SK-N-SH treated with all-trans-retinoic acid at 6 μM for 48 hours (cell line): Measurements from ENCODE around the gene SARDH.

ENCODE experiments used
- ATAC-seq: fragments of 200-7000 bp; cut with Tn5 transposase; 3 replicates; pipeline ENCODE4 v1.9.1; 2020; ENCODE audit warnings: mild to moderate bottlenecking, moderate library complexity
- ARNTL ChIP-seq: fragments of 450-650 bp; formaldehyde crosslinking; IDR thresholded peaks from 2 replicates; pipeline ENCODE4 v1.5.0; 2020; ENCODE audit warnings: low read depth, mild to moderate bottlenecking, moderate library complexity, borderline replicate concordance
- BACH2 ChIP-seq: fragments of 250-450 bp; sonication (Bioruptor Pico); IDR thresholded peaks from 2 replicates; pipeline ENCODE4 v1.9.0; 2021; ENCODE audit warnings: mild to moderate bottlenecking, borderline replicate concordance
- CSRNP3 ChIP-seq: fragments of 250-450 bp; sonication (Bioruptor Pico); IDR thresholded peaks from 2 replicates; pipeline ENCODE4 v1.5.1; 2021; ENCODE audit warnings: mild to moderate bottlenecking, moderate library complexity
- ESRRG ChIP-seq: fragments of 250-450 bp; sonication (Bioruptor Pico); IDR thresholded peaks from 2 replicates; pipeline ENCODE4 v1.6.1; 2021; ENCODE audit warnings: mild to moderate bottlenecking
- GLIS3 ChIP-seq: fragments of 250-450 bp; sonication (Bioruptor Pico); IDR thresholded peaks from 2 replicates; pipeline ENCODE4 v1.5.0; 2020; ENCODE audit warnings: mild to moderate bottlenecking, moderate library complexity
- ISL1 ChIP-seq: fragments of 250-450 bp; sonication (Bioruptor Pico); IDR thresholded peaks from 2 replicates; pipeline ENCODE4 v2.1.2; 2022; ENCODE audit warnings: mild to moderate bottlenecking, moderate library complexity
- OSR1 ChIP-seq: fragments of 250-450 bp; sonication (Bioruptor Pico); IDR thresholded peaks from 2 replicates; pipeline ENCODE4 v1.8.0; 2022; ENCODE audit warnings: moderate library complexity, mild to moderate bottlenecking, inconsistent platforms
- POU6F1 ChIP-seq: fragments of 250-450 bp; sonication (Bioruptor Pico); IDR thresholded peaks from 2 replicates; pipeline ENCODE4 v1.8.0; 2021; ENCODE audit warnings: low read depth, mild to moderate bottlenecking, moderate library complexity, borderline replicate concordance
- PPARA ChIP-seq: fragments of 250-450 bp; sonication (Bioruptor Pico); IDR thresholded peaks from 2 replicates; pipeline ENCODE4 v1.5.0; 2020; ENCODE audit warnings: mild to moderate bottlenecking, borderline replicate concordance
- RARB ChIP-seq: fragments of 250-450 bp; sonication (Bioruptor Pico); IDR thresholded peaks from 2 replicates; pipeline ENCODE4 v1.8.0; 2021; ENCODE audit warnings: mild to moderate bottlenecking, moderate library complexity
- SNAI2 ChIP-seq: fragments of 250-450 bp; sonication (Bioruptor Pico); IDR thresholded peaks from 2 replicates; pipeline ENCODE4 v1.5.0; 2020; ENCODE audit warnings: mild to moderate bottlenecking, moderate library complexity
- TCF4 ChIP-seq: fragments of 250-450 bp; sonication (Bioruptor Pico); IDR thresholded peaks from 2 replicates; pipeline ENCODE4 v1.8.0; 2021; ENCODE audit warnings: mild to moderate bottlenecking, moderate library complexity, borderline replicate concordance
- TOX ChIP-seq: fragments of 250-450 bp; sonication (Bioruptor Pico); IDR thresholded peaks from 2 replicates; pipeline ENCODE4 v1.8.0; 2021; ENCODE audit warnings: mild to moderate bottlenecking, moderate library complexity, borderline replicate concordance
- TSHZ2 ChIP-seq: fragments of 250-450 bp; sonication (Bioruptor Pico); IDR thresholded peaks from 2 replicates; pipeline ENCODE4 v1.5.0; 2020; ENCODE audit warnings: mild to moderate bottlenecking, moderate library complexity
- ZC3H10 ChIP-seq: fragments of 250-450 bp; sonication (Bioruptor Pico); IDR thresholded peaks from 2 replicates; pipeline ENCODE4 v1.5.1; 2021; ENCODE audit warnings: mild to moderate bottlenecking, moderate library complexity
- ZNF565 ChIP-seq: fragments of 450-650 bp; formaldehyde crosslinking; conservative IDR thresholded peaks from 2 replicates; pipeline ENCODE4 v1.5.0; 2020; ENCODE audit warnings: low read depth, mild to moderate bottlenecking, moderate library complexity
- ZNF70 ChIP-seq: fragments of 450-650 bp; formaldehyde crosslinking; IDR thresholded peaks from 2 replicates; pipeline ENCODE4 v1.5.0; 2020; ENCODE audit warnings: mild to moderate bottlenecking, moderate library complexity
- ZNF8 ChIP-seq: fragments of 450-650 bp; formaldehyde crosslinking; IDR thresholded peaks from 2 replicates; pipeline ENCODE4 v1.5.0; 2020; ENCODE audit warnings: mild to moderate bottlenecking, moderate library complexity
- TF ChIP-seq, protein P1 (sequence below): fragments of 250-450 bp; sonication (Bioruptor Pico); IDR thresholded peaks from 2 replicates; pipeline ENCODE4 v1.5.1; 2020; ENCODE audit warnings: low read depth, mild to moderate bottlenecking, moderate library complexity

The SARDH gene

GRCh38 chr9:133725886-133726285 is 12.3 kb downstream of the SARDH start:
- ATAC-seq: no peak
- no peak for TF ChIP-seq RARB (CRISPR knock-in tag)
- no peak for TF ChIP-seq ZNF565 (CRISPR knock-in tag)
- TF ChIP-seq ISL1 (CRISPR knock-in tag): no peak
- TF ChIP-seq ZC3H10 (CRISPR knock-in tag): no peak
- no peak for TF ChIP-seq TCF4 (CRISPR knock-in tag)
- TF ChIP-seq ZNF70 (CRISPR knock-in tag): no peak
- TF ChIP-seq SNAI2 (CRISPR knock-in tag): no peak
- TF ChIP-seq POU6F1: no peak
- no peak for TF ChIP-seq TSHZ2 (CRISPR knock-in tag)
- no peak for TF ChIP-seq ARNTL (CRISPR knock-in tag)
- TF ChIP-seq BACH2 (CRISPR knock-in tag): no peak
- no peak for TF ChIP-seq PPARA (CRISPR knock-in tag)
- TF ChIP-seq, protein P1, sequence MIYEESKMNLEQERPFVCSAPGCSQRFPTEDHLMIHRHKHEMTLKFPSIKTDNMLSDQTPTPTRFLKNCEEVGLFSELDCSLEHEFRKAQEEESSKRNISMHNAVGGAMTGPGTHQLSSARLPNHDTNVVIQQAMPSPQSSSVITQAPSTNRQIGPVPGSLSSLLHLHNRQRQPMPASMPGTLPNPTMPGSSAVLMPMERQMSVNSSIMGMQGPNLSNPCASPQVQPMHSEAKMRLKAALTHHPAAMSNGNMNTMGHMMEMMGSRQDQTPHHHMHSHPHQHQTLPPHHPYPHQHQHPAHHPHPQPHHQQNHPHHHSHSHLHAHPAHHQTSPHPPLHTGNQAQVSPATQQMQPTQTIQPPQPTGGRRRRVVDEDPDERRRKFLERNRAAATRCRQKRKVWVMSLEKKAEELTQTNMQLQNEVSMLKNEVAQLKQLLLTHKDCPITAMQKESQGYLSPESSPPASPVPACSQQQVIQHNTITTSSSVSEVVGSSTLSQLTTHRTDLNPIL (CRISPR knock-in tag): no peak
- no peak for TF ChIP-seq TOX
- no peak for TF ChIP-seq ESRRG (CRISPR knock-in tag)
- TF ChIP-seq, all 23 proteins: peak for 0

- no peak for ATAC-seq
These were observed 19.4 kb downstream of the SARDH start for GRCh38 chr9:133718563-133719315.

More at GRCh38 chr9:133718563-133719315, 19.4 kb downstream of the SARDH start:
- TF ChIP-seq ZNF70 (CRISPR knock-in tag) (no peak), CSRNP3 (CRISPR knock-in tag) (no peak), ZNF565 (CRISPR knock-in tag) (no peak), BACH2 (CRISPR knock-in tag) (no peak), TCF4 (CRISPR knock-in tag) (no peak), TOX (no peak), ZC3H10 (CRISPR knock-in tag) (no peak), ZNF8 (CRISPR knock-in tag) (no peak), OSR1 (CRISPR knock-in tag) (no peak), RARB (CRISPR knock-in tag) (no peak), ESRRG (CRISPR knock-in tag) (no peak), GLIS3 (CRISPR knock-in tag) (no peak), PPARA (CRISPR knock-in tag) (no peak)
- TF ChIP-seq, protein P1 (CRISPR knock-in tag): no peak
